Measurements from ENCODE around the gene OBP2B.
"Not testable (repeated sequence)": the region's sequence is repeated elsewhere in the genome, so short reads cannot be mapped to it uniquely, and the experiment has no call there.

OBP2B gene

GRCh38 chr9:133238272-133238850, 29.3 kb upstream of the OBP2B start:
- DNase-seq (ENCODE audit: low read depth) = peak; percentile 15
- no peak overlapping the region for H3K4me3 ChIP-seq (ENCODE audit: low read depth, low read length)
- TF ChIP-seq, protein P1, sequence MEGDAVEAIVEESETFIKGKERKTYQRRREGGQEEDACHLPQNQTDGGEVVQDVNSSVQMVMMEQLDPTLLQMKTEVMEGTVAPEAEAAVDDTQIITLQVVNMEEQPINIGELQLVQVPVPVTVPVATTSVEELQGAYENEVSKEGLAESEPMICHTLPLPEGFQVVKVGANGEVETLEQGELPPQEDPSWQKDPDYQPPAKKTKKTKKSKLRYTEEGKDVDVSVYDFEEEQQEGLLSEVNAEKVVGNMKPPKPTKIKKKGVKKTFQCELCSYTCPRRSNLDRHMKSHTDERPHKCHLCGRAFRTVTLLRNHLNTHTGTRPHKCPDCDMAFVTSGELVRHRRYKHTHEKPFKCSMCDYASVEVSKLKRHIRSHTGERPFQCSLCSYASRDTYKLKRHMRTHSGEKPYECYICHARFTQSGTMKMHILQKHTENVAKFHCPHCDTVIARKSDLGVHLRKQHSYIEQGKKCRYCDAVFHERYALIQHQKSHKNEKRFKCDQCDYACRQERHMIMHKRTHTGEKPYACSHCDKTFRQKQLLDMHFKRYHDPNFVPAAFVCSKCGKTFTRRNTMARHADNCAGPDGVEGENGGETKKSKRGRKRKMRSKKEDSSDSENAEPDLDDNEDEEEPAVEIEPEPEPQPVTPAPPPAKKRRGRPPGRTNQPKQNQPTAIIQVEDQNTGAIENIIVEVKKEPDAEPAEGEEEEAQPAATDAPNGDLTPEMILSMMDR (IDR thresholded peaks at IDR 0.05; ENCODE audit: insufficient read depth, low read depth, low read length, missing control alignments) = no peak

DNA sequence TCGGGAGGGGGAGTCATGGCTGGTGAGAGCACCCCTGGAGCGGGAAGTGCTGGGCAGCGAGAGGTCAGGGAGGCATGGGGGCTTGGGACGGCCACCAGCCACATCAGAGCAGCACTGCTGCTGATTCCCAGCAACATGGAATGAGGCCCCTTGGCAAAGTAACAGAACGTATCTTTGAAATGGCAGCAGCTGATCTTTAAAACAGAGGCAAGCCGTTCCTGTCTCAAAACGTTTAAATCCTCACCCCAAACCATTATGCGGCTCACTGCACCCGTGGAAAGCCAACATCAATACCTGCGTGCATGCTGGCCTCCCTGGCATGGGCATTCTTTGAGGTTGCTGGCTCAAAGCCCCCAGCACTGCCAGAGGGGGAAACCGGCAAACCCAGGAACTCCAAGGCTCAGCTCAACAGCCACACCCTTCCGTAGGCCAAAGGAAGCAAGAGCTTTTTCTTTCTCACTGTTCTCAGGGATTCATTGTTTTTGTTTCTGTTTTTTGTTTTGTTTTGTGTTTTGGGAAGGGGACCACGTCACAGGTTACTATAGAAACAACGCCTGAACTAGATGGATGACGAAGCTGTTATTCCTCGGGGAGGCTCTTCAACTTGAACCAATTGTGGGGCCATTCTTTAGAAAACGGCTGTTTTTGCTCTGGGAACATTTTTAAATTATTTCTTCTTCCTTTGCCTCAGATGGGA, 28.1 kb upstream of the OBP2B start:
- TF ChIP-seq, protein P1 (IDR thresholded peaks at IDR 0.05; ENCODE audit: insufficient read depth, low read depth, low read length, missing control alignments) = no peak
- DNase-seq (ENCODE audit: low read depth) = no peak
- H3K4me3 ChIP-seq (ENCODE audit: low read depth, low read length) = no peak overlapping the region

DNA sequence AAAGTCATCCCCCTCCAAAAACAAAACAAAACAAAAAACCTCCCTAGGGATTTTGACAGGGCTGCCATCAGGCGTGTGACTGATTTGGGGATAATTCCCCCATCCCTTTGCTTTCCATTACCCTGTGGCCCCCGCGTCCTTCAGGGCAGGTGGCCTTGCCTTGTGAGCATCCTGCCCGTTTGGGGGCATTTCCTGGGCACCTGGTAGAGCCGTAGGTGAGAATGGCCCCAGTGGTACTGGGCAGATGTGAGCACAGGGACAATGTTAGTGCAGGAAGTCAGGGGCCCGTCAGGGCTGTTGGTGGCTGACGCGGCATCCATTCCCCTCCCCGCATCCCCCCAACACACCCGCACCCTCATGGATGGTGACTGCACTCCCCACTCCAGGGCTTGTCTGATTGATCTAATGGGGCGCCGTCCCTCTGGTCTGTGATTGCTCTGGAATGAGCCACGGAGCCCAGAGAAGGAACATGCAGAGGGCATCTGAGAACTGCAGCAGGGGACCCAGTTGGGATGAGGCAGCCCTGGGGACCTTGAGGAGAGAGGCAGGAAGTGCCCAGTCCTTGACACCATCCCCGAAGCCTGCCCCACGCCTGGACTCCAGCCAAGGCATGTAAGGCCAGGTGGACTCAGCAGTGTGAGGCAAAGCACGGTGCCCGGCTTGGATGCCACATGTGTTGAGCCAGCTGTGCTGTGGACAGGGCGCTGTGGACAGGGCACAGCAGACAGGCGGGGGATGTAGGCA, 27.4 kb upstream of the OBP2B start:
- not testable (repeated sequence) for H3K4me3 ChIP-seq (ENCODE audit: low read depth, low read length); DNase-seq (ENCODE audit: low read depth)

DNA sequence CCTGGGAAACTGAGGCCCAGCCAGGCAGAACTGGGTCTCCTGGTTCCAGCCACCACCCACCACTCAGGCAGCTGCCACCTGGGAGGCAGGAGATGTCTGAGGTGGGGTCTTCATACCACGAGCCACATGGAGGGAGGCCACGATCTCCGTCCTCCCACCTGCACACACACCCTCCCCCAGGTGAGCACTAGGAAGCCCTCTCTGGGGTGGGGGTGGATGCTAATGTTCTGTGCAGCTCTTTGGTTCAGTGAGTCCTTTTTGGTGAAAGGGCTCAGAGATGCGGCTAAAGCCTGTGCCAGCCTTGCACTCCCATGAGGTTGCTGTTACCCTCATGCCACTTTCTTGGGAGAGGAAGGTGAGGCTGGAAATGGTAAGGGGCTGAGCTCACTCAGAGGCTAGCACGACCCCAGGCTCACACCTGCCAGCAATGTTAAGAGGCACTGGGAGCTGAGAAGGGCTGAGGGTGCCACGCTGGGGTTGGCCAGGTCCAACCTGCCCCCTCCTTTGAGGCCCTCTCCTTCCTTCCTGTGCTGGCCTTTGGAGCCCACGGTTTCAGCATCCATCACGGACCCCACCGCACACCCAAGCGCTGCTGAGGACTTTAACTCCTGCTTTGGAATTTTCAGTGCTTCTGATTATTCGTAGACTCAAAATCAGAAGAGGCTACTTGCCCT, 26.6 kb upstream of the OBP2B start:
- H3K4me3 ChIP-seq (ENCODE audit: low read depth, low read length) = no peak overlapping the region
- no peak for DNase-seq (ENCODE audit: low read depth)
- TF ChIP-seq, protein P1 (IDR thresholded peaks at IDR 0.05; ENCODE audit: insufficient read depth, low read depth, low read length, missing control alignments) = no peak

GRCh38 chr9:133234577-133235322, 25.7 kb upstream of the OBP2B start:
- H3K4me3 ChIP-seq (ENCODE audit: low read depth, low read length) = no peak overlapping the region
- DNase-seq (ENCODE audit: low read depth) = no peak
- TF ChIP-seq, protein P1 (IDR thresholded peaks at IDR 0.05; ENCODE audit: insufficient read depth, low read depth, low read length, missing control alignments) = no peak

- TF ChIP-seq, protein P1 (IDR thresholded peaks at IDR 0.05; ENCODE audit: insufficient read depth, low read depth, low read length, missing control alignments) = no peak
- no peak for DNase-seq (ENCODE audit: low read depth)
- no peak overlapping the region for H3K4me3 ChIP-seq (ENCODE audit: low read depth, low read length)
These were observed 24.8 kb upstream of the OBP2B start for GRCh38 chr9:133233681-133234432.

- H3K4me3 ChIP-seq (ENCODE audit: low read depth, low read length); DNase-seq (ENCODE audit: low read depth): not testable (repeated sequence)
These were observed 23.0 kb upstream of the OBP2B start for GRCh38 chr9:133231934-133232568.

DNA sequence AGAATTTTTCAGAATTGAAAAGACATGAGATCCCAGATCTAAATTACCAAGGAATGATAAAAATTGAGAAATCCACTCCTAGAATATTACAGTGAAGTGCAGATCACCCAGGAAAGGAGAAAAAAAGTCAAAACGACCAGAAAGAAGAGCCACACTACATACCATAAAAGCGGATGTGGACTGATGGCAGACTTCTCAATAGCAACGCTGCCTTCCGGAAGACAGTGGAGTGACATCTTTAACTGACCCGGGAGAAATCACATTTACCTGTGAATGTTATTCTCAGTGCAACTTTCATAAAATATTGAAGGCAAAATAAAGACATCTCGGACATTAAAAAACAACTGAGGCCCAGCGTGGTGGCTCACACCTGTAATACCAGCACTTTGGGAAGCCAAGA, 21.5 kb upstream of the OBP2B start:
- H3K4me3 ChIP-seq (ENCODE audit: low read depth, low read length); DNase-seq (ENCODE audit: low read depth): not testable (repeated sequence)
